ENCODE measurements around the gene ASTN1.
A peak's percentile ranks its signal among the peaks of the same experiment; 100 is the strongest.

Gene ASTN1
- total RNA-seq = 0 to 0.73 (median 0) reads per million in 18 experiments

- DNase-seq = no peak
Observed at GRCh38 chr1:177164380-177165068, at the start of gene ASTN1. Gene ASTN1 (minus strand): TSS chr1:177164712. CDS start chr1:177164676, 36 bp downstream.

GRCh38 chr1:177211231-177211630 lies 46.7 kb upstream of the ASTN1 start:
- no peak for DNase-seq

- DNase-seq = no peak
Observed at GRCh38 chr1:177210071-177210470, 45.6 kb upstream of the ASTN1 start.

- DNase-seq = no peak
Observed at GRCh38 chr1:177209357-177209756, 44.8 kb upstream of the ASTN1 start.

- DNase-seq = no peak
Observed at GRCh38 chr1:177208920-177209319, 44.4 kb upstream of the ASTN1 start.

- no peak for DNase-seq
Observed at GRCh38 chr1:177206831-177207355, 42.4 kb upstream of the ASTN1 start.

GRCh38 chr1:177200290-177200689 lies 35.8 kb upstream of the ASTN1 start:
- DNase-seq = no peak

GRCh38 chr1:177198243-177198642 lies 33.7 kb upstream of the ASTN1 start:
- no peak for DNase-seq

GRCh38 chr1:177190308-177190970 lies 25.9 kb upstream of the ASTN1 start:
- no peak for DNase-seq

GRCh38 chr1:177186639-177187038 lies 22.1 kb upstream of the ASTN1 start:
- DNase-seq = no peak

- peak in 1 of 2 donors; percentile 4 for DNase-seq
Observed at GRCh38 chr1:177185209-177185608, 20.7 kb upstream of the ASTN1 start.

- no peak for DNase-seq
Observed at GRCh38 chr1:177183836-177184235, 19.3 kb upstream of the ASTN1 start.

- peak; percentile 12 for DNase-seq
Observed at GRCh38 chr1:177181631-177182291, 17.2 kb upstream of the ASTN1 start.

GRCh38 chr1:177181280-177181630 lies 16.7 kb upstream of the ASTN1 start:
- DNase-seq = no peak

- DNase-seq = no peak
Observed at GRCh38 chr1:177174921-177175634, 10.6 kb upstream of the ASTN1 start.

- no peak for DNase-seq
Observed at GRCh38 chr1:177173976-177174375, 9.5 kb upstream of the ASTN1 start.

- DNase-seq = no peak
Observed at GRCh38 chr1:177172866-177173265, 8.4 kb upstream of the ASTN1 start.

- no peak for DNase-seq
Observed at GRCh38 chr1:177172272-177172671, 7.8 kb upstream of the ASTN1 start.

GRCh38 chr1:177171536-177172123 lies 7.1 kb upstream of the ASTN1 start:
- DNase-seq = no peak

GRCh38 chr1:177170756-177171535 lies 6.4 kb upstream of the ASTN1 start, which contains the start of gene BRINP2:
Gene BRINP2 (plus strand): TSS chr1:177170958. CDS start chr1:177229877, 58,919 bp downstream.
- DNase-seq = no peak

GRCh38 chr1:177165069-177165439 lies 542 bp upstream of the ASTN1 start:
- DNase-seq = no peak
